HEK293T (cell line): ENCODE data around the gene C1orf94.

Experiments
- ELF4 ChIP-seq: fragments of 450-650 bp; IDR thresholded peaks from 2 replicates; pipeline ENCODE4 v1.6.1; 2017; ENCODE audit warnings: antibody characterized with exemption
- ZNF384 ChIP-seq: fragments of 450-650 bp; IDR thresholded peaks from 2 replicates; pipeline ENCODE4 v1.6.1; 2016

GRCh38 chr1:34128186-34128889, 48.4 kb upstream of the C1orf94 start:
- TF ChIP-seq ELF4 (no peak), ZNF384 (no peak)
